GM20431 (cell line): ENCODE measurements around the gene DEFB112.

Experiments
- in situ Hi-C: fragments of 300-500 bp; cut with MseI, MboI; formaldehyde crosslinking; loops from one replicate; pipeline ENCODE4 v1.15.0; 2020; ENCODE audit warnings: low sequenced_read_pairs; ENCODE audit not compliant: unreplicated experiment

DEFB112 gene

GRCh38 chr6:50007819-50008218, 41.9 kb downstream of the DEFB112 start:
- in situ Hi-C loops = no loop called here

- in situ Hi-C loops = no loop called here
Observed at GRCh38 chr6:50003139-50003538, 46.6 kb downstream of the DEFB112 start.

- in situ Hi-C loops = no loop called here
Observed at GRCh38 chr6:49995278-49995677, 54.5 kb downstream of the DEFB112 start.
